ENCODE measurements around the gene GOLGA6C.
"Not testable (repeated sequence)": the region's sequence is repeated elsewhere in the genome, so short reads cannot be mapped to it uniquely, and the experiment has no call there.

Gene GOLGA6C

DNA sequence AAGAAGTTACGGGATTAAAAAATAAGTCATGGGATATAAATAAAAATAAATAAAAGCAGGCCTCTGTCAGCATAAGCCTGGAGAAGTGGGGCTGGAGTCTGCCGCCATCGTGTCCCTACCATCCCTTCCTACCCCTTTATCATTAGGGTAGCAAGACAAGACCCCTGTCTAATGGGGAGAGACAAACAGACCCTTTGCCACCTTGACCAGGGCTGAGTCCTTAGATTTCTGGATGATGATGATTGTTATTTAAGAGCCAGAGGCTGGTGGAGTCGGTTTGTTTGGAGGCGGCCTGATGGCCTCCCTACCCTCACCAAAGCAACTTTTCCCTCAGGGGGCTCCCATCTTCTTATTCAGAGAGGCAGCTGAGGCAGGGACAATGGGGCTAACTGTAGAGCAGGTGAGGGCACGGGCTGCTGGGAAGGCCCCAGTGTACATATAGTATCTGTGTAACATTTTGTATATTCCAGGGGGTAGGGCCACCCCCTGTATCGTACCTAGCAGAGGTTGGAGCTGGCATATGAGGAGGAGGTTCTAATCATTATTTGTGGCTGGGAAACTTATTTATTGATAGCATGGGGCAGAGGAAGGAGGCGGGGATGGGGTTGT, 15.7 kb downstream of the GOLGA6C start:
- not testable (repeated sequence) for H3K27ac Mint-ChIP-seq; H3K27me3 Mint-ChIP-seq; DNase-seq; H3K36me3 Mint-ChIP-seq (ENCODE audit: low read depth); H3K9me3 Mint-ChIP-seq; H3K4me3 Mint-ChIP-seq; H3K4me1 Mint-ChIP-seq (ENCODE audit: low read depth)

DNA sequence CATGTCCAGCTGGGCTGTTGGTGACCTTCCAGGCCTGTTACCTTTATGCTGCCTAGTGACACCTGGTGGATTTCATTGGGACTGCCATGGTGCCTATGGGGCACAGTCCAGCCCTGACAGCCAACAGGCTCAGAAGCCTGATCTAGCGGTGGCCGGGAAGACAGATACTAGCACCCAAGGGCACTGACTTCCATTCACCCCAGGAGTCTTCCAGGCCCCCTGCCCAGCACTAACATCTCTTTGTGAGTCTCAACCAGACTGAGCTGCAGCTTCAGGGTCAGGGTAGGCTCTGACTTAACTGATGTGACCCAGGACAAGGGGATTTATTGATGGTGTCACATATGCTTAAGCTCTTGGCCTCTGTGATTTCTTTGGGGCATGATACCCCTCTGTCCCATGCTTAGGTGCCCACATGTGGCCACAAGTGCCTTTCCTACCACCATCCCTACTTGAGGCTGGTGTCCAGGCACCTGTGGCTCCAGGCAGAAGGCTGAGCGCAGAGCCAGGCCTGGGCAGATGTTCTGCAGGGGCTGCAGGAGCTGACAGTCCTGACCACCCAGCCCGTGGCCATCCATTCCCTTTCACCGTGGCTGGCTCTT, 16.5 kb downstream of the GOLGA6C start:
- not testable (repeated sequence) for H3K27me3 Mint-ChIP-seq; H3K36me3 Mint-ChIP-seq (ENCODE audit: low read depth); H3K27ac Mint-ChIP-seq; H3K9me3 Mint-ChIP-seq; H3K4me1 Mint-ChIP-seq (ENCODE audit: low read depth); H3K4me3 Mint-ChIP-seq
- DNase-seq: peak; percentile 77

- DNase-seq; H3K9me3 Mint-ChIP-seq; H3K4me1 Mint-ChIP-seq (ENCODE audit: low read depth); H3K36me3 Mint-ChIP-seq (ENCODE audit: low read depth); H3K27ac Mint-ChIP-seq; H3K4me3 Mint-ChIP-seq; H3K27me3 Mint-ChIP-seq: not testable (repeated sequence)
Observed at GRCh38 chr15:75275617-75276016, 17.5 kb downstream of the GOLGA6C start.

DNA sequence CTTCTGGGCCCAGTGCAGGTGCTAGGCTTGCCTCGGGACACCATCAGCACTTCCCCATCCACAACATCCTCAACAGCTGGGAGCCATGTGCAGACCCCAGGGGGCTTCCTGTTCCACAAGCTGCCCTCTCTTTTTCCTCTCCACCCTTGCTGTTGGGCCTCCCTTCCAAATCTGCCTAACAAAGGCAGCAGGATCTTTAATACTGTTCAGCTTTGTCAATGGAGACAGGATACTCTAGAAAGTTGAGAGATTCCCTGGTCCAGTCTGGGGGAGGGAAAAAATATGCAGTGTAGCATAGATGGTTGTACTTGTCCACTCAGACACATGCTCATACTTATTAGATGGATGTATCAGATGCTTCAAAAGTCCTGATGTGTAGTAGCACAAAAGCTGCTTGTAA, 20.4 kb downstream of the GOLGA6C start:
- not testable (repeated sequence) for H3K9me3 Mint-ChIP-seq; DNase-seq; H3K27ac Mint-ChIP-seq; H3K36me3 Mint-ChIP-seq (ENCODE audit: low read depth); H3K27me3 Mint-ChIP-seq; H3K4me3 Mint-ChIP-seq; H3K4me1 Mint-ChIP-seq (ENCODE audit: low read depth)

- H3K9me3 Mint-ChIP-seq, H3K27me3 Mint-ChIP-seq, DNase-seq: not testable (repeated sequence)
Observed at GRCh38 chr15:75282572-75282971, 24.4 kb downstream of the GOLGA6C start, which contains the start of gene GOLGA6D. TSS of gene GOLGA6D (plus strand) at chr15:75282835. CDS start at chr15:75282876, 41 bp downstream.

DNA sequence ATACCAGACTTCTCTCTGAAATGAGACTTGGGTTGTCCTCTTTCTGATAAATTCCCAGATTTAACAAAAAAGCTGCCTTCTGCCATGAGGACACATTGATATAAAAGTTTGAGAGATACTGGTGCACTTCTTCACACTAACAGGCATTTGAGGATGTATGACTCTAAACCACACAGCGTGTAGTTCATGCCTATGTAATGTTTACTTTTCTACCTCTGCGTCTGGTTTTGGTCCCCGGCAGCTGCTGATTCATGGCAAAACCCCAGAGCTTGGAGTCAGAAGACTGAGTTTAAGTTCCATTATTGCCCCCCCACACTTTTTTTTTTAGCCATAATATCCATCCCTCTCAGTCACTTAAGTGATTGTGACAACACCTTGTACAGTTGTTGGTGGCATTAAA, 26.0 kb downstream of the GOLGA6C start:
- not testable (repeated sequence) for H3K27me3 Mint-ChIP-seq; H3K9me3 Mint-ChIP-seq; H3K4me3 Mint-ChIP-seq; H3K4me1 Mint-ChIP-seq (ENCODE audit: low read depth); DNase-seq; H3K27ac Mint-ChIP-seq; H3K36me3 Mint-ChIP-seq (ENCODE audit: low read depth)

More at GRCh38 chr15:75282572-75282971, 24.4 kb downstream of the GOLGA6C start, which contains the start of gene GOLGA6D:
- H3K4me3 Mint-ChIP-seq; H3K27ac Mint-ChIP-seq; H3K36me3 Mint-ChIP-seq (ENCODE audit: low read depth); H3K4me1 Mint-ChIP-seq (ENCODE audit: low read depth): not testable (repeated sequence)

GRCh38 chr15:75293660-75294059, 35.5 kb downstream of the GOLGA6C start:
- not testable (repeated sequence) for H3K27me3 Mint-ChIP-seq; H3K27ac Mint-ChIP-seq; H3K36me3 Mint-ChIP-seq (ENCODE audit: low read depth); DNase-seq; H3K9me3 Mint-ChIP-seq; H3K4me1 Mint-ChIP-seq (ENCODE audit: low read depth); H3K4me3 Mint-ChIP-seq

GRCh38 chr15:75298541-75299310, 40.6 kb downstream of the GOLGA6C start:
- H3K27ac Mint-ChIP-seq; H3K9me3 Mint-ChIP-seq; H3K4me3 Mint-ChIP-seq; H3K36me3 Mint-ChIP-seq (ENCODE audit: low read depth); H3K4me1 Mint-ChIP-seq (ENCODE audit: low read depth); DNase-seq; H3K27me3 Mint-ChIP-seq: not testable (repeated sequence)

DNA sequence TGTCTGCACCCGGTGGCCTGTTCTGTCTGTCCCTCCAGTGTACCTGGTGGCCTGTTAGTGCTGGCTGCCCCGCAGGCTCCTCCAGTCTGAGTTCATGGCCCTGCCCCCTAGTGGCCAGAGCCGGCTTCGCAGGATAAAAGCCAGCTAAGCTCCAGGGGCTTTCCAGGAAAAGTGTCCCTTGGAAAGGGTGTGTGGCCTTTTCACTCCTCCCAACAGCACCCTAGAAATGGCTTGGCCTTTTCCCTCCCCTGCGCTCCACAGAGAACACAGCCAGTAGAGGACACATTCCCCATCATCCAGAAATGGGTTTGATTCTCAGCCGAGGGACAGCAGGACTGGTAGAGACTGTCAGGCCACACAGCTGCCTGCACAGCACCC, 41.2 kb downstream of the GOLGA6C start:
- H3K4me3 Mint-ChIP-seq; H3K9me3 Mint-ChIP-seq; H3K4me1 Mint-ChIP-seq (ENCODE audit: low read depth): not testable (repeated sequence)

DNA sequence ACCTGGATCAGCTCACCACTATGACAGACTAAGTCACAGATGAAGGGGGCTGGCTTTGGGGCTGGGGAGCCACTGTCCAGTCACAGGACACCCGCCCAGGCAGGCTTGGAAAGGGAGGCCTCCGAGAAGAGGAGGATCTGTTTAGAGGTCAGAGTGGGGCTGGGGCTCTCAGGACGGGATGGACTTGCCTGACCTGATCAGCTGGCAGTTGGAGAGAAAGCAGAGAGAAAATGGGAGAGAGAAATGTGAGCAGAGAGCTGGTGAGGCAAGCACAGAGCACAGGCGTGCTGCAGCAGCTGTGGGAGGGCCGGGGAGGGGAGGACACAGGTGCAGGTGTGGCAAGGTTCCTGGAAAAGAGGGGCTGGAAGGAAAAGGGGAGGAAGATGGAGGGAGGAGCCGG, 41.9 kb downstream of the GOLGA6C start:
- H3K9me3 Mint-ChIP-seq; H3K4me3 Mint-ChIP-seq; DNase-seq; H3K4me1 Mint-ChIP-seq (ENCODE audit: low read depth); H3K36me3 Mint-ChIP-seq (ENCODE audit: low read depth); H3K27ac Mint-ChIP-seq: not testable (repeated sequence)
- H3K27me3 Mint-ChIP-seq: peaks cover 12% of the 10 kb centered on the region

More for the DNA sequence above, 41.2 kb downstream of the GOLGA6C start:
- H3K36me3 Mint-ChIP-seq (ENCODE audit: low read depth); H3K27ac Mint-ChIP-seq; H3K27me3 Mint-ChIP-seq: not testable (repeated sequence)
- peak; percentile 79 for DNase-seq

- Mint-ChIP-seq H3K4me1 (ENCODE audit: low read depth) (no peaks in the 10 kb centered on the region), H3K27me3 (peaks cover 23% of the 10 kb centered on the region), H3K36me3 (ENCODE audit: low read depth) (no peaks in the 10 kb centered on the region), H3K4me3 (no peak overlapping the region), H3K9me3 (no peaks in the 10 kb centered on the region), H3K27ac (no peak overlapping the region)
- no peak for DNase-seq
Observed at GRCh38 chr15:75302318-75302717, 44.2 kb downstream of the GOLGA6C start.

DNA sequence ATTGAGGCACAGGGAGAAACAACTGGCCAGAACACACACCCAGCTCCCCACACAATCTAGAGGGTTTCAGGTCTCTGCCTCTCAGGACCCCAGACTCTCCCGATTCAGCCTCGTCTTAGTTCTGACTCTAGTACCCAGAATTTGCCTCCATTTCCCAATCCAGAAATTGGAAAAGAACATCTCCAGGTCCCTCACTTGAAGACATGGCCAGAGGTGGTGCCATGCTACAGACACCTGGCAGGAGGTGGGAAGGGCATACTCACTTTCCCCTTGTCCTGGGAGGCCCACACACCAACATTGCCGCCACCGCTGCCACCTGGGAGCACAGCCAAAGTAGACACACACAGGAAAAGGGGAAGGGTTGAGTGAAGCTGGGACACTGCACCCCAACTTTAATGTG, 44.6 kb downstream of the GOLGA6C start:
- not testable (repeated sequence) for H3K36me3 Mint-ChIP-seq (ENCODE audit: low read depth); H3K4me3 Mint-ChIP-seq; H3K9me3 Mint-ChIP-seq; H3K27ac Mint-ChIP-seq; DNase-seq; H3K4me1 Mint-ChIP-seq (ENCODE audit: low read depth)
- H3K27me3 Mint-ChIP-seq: peaks cover 26% of the 10 kb centered on the region

- Mint-ChIP-seq H3K9me3 (no peaks in the 10 kb centered on the region), H3K36me3 (ENCODE audit: low read depth) (no peaks in the 10 kb centered on the region), H3K27ac (no peak overlapping the region), H3K4me1 (ENCODE audit: low read depth) (no peaks in the 10 kb centered on the region), H3K4me3 (no peak overlapping the region), H3K27me3 (peaks cover 38% of the 10 kb centered on the region)
- no peak for DNase-seq
Observed at GRCh38 chr15:75306188-75306587, 48.1 kb downstream of the GOLGA6C start.

DNA sequence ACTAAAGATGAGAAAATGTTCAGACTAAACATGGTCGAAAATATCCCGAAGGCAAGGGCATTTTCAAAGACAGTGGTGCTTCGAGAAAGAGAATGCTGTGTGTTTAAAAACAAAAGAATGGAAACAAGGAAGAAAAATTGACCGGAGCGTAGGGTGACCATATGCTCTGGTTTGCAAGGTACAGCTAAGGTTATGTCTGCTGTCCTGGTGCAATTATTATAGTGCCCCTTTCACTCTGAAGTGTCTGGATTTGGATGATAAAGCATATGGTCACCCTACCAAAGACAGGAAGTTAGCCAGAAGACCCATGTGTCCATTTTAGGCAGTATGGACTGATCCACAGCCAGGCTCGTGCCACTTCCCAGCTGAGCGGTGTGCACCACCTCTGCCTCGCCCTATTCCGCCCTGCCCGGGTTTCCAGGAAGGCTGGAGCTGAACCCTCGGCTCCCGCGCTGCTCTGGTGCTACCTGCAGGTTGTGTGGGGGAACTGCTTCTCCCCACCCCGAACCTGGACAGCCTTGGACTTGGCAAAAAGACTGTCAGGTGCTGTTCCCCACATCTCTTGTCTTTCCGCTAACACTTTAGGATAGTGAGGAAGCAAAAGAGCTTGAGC, 49.8 kb downstream of the GOLGA6C start:
- peak; percentile 36 for DNase-seq
- no peaks in the 10 kb centered on the region for H3K9me3 Mint-ChIP-seq
- H3K27me3 Mint-ChIP-seq: peaks cover 38% of the 10 kb centered on the region
- no peak overlapping the region for H3K4me3 Mint-ChIP-seq
- no peaks in the 10 kb centered on the region for H3K36me3 Mint-ChIP-seq (ENCODE audit: low read depth)
- peaks cover 6% of the 10 kb centered on the region for H3K4me1 Mint-ChIP-seq (ENCODE audit: low read depth)
- no peak overlapping the region for H3K27ac Mint-ChIP-seq

GRCh38 chr15:75309711-75310110, 51.6 kb downstream of the GOLGA6C start:
- H3K4me1 Mint-ChIP-seq (ENCODE audit: low read depth): peaks cover 6% of the 10 kb centered on the region
- peaks cover 29% of the 10 kb centered on the region for H3K27me3 Mint-ChIP-seq
- no peak overlapping the region for H3K27ac Mint-ChIP-seq
- H3K9me3 Mint-ChIP-seq: no peaks in the 10 kb centered on the region
- H3K36me3 Mint-ChIP-seq (ENCODE audit: low read depth): no peaks in the 10 kb centered on the region
- H3K4me3 Mint-ChIP-seq: no peak overlapping the region
- DNase-seq: no peak
